NCI-H510A treated with DMSO at 0.1 percent for 48 hours (cell line): ENCODE results near the gene MRPL49.
"Not testable (repeated sequence)": the region's sequence is repeated elsewhere in the genome, so short reads cannot be mapped to it uniquely, and the experiment has no call there.

Experiments
- DNase-seq: peaks from one replicate; lab custom pipeline; 2025; lab: John Stamatoyannopoulos, UW

Gene MRPL49

DNA sequence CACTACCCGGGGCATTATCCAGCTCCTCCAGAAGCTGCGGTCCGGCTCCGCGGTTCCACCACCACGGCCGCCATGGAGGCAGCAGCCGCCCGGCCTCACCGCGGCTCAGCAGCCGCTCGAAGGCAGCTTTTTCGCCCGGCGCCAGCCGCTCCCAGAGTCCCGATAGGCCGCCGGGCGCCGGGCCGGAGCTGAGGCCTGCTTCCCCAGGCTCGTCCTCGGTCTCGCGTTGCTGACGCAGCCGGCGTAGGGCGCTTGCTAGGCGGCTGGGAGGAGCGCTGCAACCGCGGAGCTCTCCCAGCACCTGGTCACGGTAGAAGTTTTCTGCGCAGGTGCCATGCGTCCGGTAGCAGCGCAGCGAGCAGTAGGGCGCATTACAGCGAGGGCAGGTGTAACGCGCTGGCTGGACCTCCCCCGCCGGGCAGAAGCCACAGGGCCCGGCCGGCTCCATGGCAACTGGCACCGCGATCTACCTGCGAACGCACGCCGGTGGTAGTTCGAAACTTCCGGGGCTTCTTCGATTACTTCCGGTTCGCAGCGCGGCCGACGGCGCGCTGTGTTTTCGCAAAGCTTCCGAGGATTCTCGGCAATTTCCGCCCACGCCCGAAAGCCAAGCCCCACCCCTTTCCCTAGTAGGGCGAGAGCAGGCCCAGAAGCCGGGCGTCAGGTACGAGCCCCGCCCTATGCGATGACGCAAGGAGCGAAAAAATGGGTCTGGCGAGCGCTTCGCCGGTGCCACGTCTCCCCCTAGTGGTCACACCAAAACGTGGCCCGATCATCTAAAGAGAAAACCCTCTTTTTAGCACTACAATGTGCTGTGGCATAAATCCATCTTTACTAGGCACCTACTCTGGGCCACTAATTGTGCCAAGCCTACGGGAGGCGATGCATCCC, 4.7 kb upstream of the MRPL49 start, which contains the start of gene ZNHIT2:
TSS of gene ZNHIT2 (minus strand) at position 496 of the 891 bp plus-strand sequence. CDS start at position 448, 48 bp downstream.
- peak; percentile 99 for DNase-seq

DNA sequence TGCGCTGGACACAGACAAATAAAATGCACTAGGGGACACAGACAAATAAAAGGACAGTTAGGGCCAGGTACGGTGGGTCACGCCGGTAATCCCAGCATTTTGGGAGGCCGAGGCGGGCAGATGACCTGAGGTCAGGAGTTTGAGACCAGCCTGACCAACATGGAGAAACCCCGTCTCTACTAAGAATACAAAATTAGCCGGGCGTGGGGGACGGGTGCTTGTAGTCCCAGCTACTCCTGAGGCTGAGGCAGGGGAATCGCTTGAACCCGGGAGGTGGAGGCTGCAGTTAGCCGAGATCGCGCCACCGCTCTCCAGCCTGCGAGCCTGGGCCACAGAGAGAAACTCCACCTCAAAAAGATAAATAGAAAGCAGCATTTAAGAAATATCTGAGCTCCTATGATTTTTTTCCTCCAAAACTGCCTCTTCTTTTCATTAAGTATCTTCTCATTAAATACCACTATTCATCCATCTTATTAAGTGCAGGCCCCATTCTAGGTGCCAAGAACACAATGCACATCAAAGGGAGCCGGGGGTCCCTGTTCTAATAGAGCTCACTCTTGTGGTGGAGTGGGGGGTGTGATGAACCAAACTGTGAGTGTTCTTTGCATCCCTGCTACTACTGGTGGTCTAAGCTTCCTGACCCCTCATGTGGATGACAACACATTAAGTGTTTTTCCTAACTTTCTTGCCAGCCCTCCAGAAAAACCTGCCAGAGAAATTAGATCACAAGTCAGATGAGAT, 3.9 kb upstream of the MRPL49 start:
- DNase-seq = no peak

DNA sequence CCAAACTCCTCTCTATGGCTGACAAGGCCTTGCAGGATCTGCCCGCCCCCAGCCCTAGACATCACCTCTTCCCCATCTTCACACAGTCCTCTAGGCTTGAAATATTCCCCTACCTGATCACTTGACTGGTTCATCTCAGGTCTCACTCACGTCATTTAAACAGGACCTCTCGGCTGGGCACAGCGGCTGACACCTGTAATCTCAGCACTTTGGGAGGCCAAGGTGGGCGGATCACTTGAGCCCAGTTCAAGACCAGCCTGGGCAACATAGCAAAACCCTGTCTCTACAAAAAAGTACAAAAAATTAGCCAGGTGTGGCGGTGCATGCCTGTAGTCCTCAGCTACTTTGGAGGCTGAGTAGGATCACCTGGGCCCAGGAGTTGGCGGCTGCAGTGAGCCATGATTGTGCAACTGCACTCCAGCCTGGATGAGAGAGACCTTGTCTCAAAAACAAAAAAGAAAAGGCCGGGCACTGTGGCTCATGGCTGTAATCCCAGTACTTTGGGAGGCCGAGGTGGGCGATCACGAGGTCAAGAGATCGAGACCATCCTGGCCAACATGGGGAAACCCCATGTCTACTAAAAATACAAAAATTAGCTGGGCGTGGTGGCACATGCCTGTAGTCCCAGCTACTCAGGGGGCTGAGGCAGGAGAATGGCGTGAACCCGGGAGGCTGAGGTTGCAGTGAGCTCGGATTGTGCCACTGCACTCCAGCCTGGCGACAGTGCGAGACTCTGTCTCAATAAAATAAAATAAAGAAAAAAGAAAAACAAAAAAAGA, 3.0 kb upstream of the MRPL49 start:
- DNase-seq = not testable (repeated sequence)

DNA sequence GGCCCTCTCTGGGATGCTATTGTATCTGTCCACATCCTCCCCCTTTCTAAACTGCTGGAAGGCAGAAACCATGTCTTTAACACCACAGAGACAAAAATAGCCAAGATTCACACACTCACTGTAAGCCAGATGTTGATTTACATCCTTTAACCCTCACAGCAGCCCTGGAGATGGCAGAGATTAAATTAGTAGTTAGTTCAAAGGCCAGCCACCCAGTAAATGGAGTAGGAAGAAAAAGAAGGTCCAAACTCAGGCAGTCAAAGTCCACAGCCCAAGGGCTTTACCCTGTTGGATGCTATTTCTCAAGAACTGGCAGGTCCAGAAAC, 2.5 kb upstream of the MRPL49 start:
- DNase-seq = no peak

DNA sequence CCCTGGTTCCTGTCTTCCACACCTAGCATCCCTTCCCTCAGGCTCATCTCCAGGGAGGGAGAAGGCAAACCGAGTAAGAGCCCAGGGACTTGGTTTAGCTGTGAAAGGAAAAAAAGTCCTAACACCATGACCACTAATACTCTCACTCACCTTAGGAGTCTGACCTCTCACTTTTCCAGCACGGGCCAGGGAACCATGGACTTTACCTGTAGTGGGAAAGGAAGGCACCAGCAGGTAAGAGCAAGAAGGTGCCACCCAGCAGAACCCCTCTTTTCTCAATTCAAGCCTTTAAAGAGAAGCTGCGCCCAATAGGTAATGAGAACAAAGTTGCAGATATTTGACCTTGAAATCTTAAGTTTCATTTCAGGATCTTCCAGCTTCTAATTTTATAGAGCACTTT, 1.3 kb upstream of the MRPL49 start:
- DNase-seq = no peak

DNA sequence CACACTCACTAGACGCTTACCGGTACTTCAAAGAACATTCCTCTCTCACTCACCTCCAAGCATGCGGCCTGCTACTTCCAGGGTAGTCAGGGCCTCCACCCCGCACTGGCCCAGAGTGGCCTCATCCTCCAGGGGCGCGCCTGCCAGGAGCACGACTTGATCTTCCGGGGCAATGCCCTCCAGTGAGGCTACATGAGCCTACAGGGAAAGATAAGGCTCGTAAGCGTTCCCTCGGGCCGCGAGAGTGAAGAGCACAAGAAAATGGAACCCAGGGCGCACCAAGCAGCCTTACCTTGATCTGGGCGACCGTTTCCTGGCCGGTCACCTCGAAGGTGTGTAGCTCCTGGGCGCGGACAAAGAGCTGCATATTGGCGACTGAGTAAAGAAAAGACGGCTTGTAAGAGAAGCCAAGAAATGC, 665 bp upstream of the MRPL49 start:
- DNase-seq = no peak

DNA sequence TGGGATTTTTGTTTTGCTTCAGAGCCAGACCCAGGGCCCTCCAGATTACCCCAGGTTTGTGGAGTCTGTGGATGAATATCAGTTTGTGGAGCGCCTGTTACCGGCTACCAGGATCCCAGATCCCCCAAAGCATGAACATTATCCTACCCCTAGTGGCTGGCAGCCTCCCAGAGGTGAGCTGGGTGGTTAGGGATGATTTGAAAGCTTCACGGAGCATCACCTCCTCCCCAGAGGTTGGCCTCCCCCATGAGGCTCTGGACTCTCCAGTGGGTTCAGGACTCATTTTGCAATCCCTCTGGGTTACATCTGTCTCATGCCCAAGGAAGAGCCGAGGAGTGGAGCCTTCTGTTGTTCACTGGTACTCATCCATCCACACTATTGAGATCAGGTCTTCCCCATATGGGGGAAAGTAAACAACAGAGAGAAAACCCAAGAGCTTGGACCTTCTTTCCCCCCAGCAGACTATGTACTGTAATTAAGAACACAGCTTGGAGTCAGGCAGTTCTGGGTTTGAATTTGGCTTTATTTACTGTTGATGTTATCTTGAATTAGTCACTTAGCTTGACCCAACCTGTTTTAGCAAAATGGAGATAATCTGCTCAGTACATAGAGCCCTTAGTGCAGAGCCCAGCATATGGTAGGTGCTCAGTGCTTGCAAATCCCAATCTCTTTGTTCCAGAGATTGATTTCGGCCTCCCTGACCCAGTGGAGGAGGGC, 2.5 kb downstream of the MRPL49 start:
- no peak for DNase-seq

DNA sequence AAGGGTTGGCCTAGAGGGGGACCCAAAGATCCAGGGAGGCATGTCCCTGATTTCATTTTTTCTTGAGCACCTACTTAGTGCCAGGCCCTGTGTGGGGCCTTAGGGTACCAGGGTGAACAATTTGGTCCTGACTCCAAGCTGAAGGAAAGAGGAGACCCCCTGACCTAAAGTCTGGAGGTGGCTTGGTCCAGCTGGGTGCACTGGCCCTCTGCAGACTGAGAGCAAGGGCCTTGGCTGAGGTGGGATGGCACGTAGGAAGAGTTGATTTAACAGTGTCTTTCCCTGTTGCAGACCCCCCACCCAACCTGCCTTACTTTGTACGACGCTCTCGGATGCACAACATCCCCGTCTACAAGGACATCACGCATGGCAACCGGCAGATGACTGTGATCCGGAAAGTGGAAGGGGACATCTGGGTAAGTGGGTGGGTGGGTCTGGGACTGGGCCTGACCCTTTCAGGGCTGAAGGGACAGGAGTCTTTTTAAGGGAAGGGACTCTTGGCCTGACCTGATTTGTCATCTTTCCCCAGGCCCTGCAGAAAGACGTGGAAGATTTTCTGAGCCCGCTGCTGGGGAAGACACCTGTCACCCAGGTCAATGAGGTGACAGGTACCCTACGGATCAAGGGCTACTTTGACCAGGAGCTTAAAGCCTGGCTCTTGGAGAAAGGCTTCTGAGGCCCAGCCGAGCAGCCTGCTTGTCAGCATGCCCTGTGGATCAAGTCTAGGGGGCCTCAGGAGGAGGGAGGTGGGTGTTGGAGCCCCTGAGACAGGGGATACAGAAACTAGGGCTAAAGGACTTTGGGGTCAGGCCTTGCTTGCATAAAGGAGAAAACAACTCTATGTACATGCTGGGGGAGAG, 3.3 kb downstream of the MRPL49 start:
- no peak for DNase-seq

DNA sequence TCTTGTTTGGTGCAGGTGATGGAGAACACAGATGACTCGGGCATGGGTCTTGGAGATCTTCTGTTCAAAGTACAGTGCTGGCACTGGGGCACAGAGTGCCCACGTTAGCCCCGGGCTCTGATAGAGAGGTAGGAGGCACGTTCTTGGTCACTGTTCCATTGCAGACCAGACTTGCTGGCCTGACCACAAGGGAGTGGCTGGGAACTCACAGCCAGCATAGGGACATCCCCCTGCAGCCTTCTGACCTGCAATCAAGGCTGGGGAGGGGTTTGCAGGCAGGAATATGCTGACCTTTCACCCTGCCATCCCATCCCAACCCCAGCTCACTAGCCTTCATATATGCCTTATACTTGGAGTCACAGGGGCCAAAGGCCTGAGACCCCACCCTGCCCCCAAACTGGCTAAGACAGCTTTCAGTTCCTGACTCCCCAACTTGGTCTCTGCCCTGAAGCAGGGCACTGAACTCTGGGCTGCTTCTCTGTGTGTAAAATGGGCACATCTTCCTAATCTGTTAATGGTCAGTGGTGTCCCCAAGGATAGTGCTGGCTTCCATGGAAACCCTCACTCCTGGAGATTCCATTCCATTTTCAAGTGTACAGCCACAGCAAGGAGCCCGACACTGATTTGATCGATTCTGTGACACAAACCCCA, 4.6 kb downstream of the MRPL49 start:
- DNase-seq = no peak

DNA sequence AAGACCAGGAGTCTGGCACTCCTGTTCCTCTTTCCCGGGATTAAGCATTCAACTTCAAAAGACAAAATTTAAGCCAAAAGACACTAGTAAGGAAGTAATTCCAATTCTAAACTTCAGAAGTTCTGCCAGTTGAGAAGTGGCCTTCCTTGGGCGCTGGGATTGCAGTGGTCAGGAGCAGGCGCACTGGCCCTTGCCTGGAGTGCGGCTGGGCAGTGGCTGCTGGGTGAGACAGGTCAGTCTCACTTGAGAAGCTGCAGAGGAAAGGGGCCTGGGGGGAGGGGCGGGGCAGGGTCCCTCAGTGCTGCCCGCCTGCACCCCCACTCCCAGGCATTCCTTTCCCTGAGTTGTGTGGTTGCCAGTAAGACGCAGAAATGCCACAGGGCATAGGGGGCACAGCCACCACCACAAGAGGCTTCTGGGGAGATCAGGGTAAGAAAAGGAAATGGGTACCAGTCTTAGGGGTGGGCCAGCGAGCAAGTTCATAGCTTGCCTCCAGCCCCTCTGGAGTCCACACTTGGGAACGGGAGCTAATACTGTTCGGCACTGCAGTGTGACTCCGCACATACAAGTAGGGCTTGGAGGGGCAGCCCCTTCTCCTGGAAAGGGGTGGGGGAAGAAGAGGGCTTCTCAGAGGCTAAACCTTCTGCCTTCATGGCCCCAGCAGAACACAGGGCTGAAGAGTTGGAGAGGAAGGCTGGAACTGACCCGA, 5.5 kb downstream of the MRPL49 start:
- DNase-seq = no peak

DNA sequence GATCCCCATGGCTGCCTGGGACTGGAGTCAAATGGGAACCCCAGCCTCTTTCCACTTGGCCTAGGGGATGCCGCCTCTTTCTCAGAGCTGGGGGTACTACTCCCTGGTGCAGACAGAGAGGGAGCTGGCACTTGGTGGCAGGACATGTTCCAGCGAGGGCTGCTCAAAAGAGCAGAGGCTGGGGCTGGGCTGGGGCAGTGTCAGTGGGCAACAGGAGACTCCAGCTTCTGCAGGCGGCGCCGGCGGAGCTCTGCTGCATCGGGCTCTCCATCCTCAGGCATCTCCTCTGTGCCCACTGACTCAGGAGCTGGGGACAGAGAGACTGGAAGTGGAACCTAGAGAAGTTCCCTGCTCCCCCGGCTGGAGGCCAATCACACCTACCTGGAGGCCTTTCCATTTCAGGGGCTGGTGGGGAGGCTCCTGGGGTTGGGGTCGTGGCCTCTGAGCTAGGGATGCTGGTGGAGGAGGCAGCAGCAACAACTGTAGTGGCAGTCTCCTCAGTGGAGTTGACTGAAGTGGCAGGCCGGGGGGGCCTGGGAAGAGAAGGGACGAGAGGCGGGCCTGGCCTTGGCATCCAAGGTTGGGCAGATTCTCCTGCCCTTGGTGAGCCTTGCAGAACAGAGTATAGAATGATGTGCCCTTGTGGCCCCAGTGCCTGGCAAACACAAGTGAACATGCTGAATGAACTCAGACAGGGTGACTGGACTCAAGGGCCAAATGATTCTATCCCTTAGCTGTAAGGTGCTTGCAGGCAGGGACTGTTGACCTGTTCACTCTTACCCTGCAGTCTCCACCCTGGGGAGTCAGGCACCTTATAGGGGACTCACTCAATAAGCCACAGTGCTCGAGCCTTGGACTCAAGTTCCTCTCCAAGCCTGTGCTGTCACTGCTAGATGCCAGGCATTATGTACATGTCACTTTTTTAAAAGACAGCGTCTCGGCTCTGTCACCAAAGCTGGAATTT, 6.3 kb downstream of the MRPL49 start:
- no peak for DNase-seq

DNA sequence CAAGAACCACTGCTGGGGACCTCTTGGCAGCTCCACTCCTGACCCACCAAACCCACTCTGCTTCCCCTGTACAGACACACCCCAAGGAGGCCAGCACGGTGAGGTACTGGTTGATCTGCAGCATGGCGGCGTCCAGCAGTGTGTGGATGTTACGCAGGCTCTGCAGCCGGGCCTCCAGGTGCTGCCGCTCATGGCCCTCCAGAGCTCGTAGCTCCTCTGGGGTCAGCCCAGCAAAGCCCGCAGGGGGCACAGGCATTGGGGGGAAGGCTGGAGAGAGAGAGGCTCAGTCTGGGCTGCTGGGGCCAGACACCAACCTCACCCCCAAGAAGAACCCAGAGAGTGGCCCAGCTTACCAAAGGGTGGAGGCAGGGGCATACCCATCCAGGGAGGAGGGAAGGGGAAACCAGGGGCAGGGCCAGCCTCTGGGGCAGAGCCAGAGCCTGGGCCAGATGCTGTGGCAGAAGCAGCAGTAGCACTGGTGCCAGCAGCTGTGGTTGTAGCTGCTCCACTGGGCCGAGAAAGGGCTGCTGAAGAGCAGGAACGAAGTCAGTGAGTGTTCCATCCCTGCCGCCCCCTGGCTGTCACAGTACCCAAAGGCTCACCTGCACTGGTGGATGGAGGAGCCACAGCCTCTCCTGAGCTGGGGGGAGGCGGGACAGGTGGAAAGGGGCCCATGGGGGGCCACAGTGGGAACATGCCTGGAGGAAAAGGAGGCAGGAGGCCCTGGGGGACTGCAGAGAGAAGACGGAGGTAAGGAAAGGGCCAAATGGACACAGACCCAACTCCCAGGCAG, 7.7 kb downstream of the MRPL49 start:
- DNase-seq = no peak

DNA sequence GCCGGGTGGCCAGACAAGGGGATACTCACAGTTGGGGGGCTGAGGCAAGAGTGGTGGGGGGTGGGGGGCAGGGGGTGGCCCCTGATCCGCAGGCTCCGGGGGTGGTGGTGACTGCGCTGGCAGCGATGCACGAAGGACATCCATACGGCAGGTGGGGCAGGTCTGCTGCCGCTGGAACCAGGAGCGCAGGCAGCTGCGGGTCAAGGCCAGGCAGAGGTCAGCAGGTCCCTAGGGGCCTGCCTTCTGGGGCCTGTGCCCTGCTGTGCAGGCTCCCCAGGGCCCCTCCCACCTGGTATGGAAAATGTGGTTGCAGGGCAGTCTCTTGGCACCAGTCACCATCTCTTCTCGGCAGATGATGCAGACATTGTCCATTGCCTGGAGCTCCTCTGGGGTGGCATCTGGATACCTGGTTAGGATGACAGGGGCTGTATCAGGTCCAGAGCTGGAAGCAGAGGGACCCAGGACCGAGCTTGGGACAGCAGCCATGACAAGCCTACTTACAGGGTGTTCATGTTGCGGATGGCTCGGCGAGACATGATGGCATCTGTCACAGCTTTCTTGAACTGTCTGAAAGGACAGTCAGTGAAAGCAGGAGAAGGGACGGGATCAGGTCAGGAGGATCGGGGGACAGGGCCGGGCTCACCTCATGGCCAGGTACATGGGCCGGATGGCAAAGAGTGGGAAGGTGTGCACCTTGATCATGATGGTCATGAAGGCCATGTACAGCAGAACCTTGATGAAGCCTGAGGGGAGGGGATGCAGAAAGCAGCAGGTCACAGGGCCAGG, 8.7 kb downstream of the MRPL49 start:
- no peak for DNase-seq

DNA sequence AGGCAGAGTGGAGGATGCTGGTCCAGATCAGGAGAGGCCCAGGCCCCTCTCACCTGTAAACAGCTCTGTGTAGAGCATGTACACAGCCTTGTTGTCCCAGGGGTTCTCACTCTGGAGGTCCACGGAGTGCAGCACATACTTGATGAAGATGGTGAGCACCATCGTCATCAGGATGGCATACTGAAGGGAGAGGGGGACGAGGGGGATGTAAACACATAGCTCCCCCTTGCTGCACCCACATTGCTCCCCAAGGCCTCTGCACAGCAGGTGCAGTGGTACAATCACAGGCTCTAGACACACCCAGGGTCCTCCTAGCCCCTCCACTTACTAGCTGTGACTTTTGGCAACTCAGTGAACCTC, 9.3 kb downstream of the MRPL49 start:
- DNase-seq = no peak

DNA sequence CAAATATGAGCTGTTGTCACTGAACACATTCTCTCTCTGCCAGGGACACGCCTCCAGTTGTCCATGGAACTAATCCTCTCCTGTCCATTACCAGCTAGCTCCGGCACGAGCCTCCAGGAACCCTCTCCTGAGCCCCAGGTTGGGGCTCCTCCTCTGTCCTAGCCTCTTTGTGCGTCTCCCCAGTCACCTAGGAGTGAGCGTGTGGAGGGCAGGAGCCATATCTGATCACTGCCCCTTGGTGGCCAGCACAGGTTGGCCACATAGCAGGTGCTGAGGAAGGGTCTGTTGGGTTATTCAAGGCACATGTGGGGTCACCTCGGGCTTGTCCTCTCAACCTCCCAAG, 9.7 kb downstream of the MRPL49 start:
- DNase-seq = no peak

DNA sequence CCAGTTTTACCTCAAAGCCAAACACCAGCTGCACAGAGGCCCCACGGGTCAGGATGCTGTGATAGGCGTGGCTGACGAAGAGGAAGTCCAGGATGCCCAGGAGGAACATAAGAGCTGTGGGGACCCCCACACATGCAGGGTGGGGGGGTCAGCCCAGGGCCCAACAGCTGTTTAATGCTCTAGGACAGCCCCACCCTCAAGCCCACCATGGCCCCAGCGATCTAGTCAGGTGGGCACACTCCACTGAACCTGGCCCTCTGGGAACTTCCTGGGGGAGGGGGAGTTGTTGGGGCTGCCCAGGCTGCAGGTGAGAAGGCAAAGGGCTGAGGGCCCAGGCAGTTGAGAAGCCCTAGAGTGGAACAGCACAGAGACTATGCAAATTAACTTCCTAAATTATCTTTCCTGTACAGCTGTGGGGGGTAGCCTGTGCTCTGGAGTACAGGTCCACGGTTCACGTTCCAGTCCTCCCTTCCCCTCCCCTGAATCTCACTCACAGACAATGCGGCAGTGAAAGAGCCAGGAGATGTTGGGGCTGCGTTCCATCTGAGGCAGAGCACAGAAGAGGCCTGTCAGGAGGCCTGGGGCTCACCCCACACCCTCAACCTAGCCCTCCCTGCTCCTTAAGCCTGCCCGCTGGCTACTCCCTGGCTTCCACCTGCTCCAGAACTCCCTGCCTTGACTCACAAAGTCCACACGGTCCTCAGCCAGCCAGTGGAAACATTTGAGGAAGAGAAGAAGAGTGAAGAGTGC, 10.3 kb downstream of the MRPL49 start:
- no peak for DNase-seq
